Neural cell (in vitro differentiated cells): Measurements from ENCODE around the gene ADGRB3.

Experiments
- CTCF ChIP-seq: fragments of 450-650 bp; IDR thresholded peaks from 2 replicates; pipeline ENCODE4 v1.5.1; 2014; ENCODE audit warnings: antibody characterized with exemption, mild to moderate bottlenecking, moderate library complexity; ENCODE audit not compliant: poor library complexity, severe bottlenecking
- EP300 ChIP-seq: fragments of 450-650 bp; conservative IDR thresholded peaks from 2 replicates; pipeline ENCODE4 v1.6.1; 2014; ENCODE audit warnings: antibody characterized with exemption, mild to moderate bottlenecking, moderate library complexity; ENCODE audit not compliant: poor library complexity, severe bottlenecking
- EZH2 ChIP-seq: fragments of 200-600, 300-800 bp; shearing (Covaris generic), sonication (generic); IDR thresholded peaks from 2 replicates; pipeline ENCODE4 v1.6.1; 2014; ENCODE audit warnings: antibody characterized with exemption, low read length, borderline replicate concordance, mild to moderate bottlenecking; ENCODE audit not compliant: insufficient read depth, poor library complexity, severe bottlenecking
- POLR2AphosphoS5 ChIP-seq: IDR thresholded peaks from 2 replicates; pipeline ENCODE4 v1.6.1; 2012
- REST ChIP-seq: IDR thresholded peaks from 2 replicates; pipeline ENCODE4 v1.6.1; 2012; ENCODE audit warnings: borderline replicate concordance
- SMC3 ChIP-seq: fragments of 450-650 bp; conservative IDR thresholded peaks from 2 replicates; pipeline ENCODE4 v1.6.1; 2014; ENCODE audit warnings: antibody characterized with exemption, mild to moderate bottlenecking, moderate library complexity; ENCODE audit not compliant: poor library complexity
- TAF1 ChIP-seq: IDR thresholded peaks from 2 replicates; pipeline ENCODE4 v1.6.1; 2012; ENCODE audit warnings: low read depth

DNA sequence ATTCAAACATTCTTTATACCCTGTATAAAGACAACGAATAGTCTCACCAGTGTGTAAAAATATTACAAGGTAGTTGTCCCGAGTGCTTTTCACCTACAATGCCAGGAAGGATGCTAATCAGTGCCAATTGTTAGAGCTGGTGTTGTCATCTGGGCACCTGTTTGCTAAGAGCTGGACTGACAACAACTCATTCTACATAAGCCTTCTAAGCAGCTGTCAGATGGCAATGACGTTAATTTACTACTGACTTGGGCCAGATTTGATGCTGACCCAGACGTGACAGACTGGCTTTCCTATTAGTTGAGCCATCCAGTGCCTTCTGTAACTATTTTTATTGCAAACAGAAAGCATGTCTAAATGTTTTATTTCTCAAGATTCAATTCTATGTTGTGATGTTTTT, 355.2 kb downstream of the ADGRB3 start:
- no peak for TF ChIP-seq CTCF
- no peak for TF ChIP-seq EP300
- no peak for TF ChIP-seq POLR2AphosphoS5
- TF ChIP-seq EZH2 = no peak
- no peak for TF ChIP-seq SMC3
- TF ChIP-seq TAF1 = no peak
- no peak for TF ChIP-seq REST
